ES-I3 (cell line): ENCODE measurements around the gene FRMD4A.

ENCODE experiments used
- H3K36me3 ChIP-seq: 2 replicates; pipeline ENCODE4 v1.6.1; 2013; ENCODE audit warnings: mild to moderate bottlenecking, low read length, control low read depth, moderate library complexity; ENCODE audit not compliant: insufficient read depth
- H3K4me1 ChIP-seq: 2 replicates; pipeline ENCODE4 v1.6.1; 2013; ENCODE audit warnings: mild to moderate bottlenecking, control low read depth, low read length; ENCODE audit not compliant: insufficient read depth
- H3K9ac ChIP-seq: 2 replicates; pipeline ENCODE4 v1.6.1; 2013; ENCODE audit warnings: low read depth, mild to moderate bottlenecking, low read length, moderate library complexity
- H3K9me3 ChIP-seq: 2 replicates; pipeline ENCODE4 v1.6.1; 2013; ENCODE audit warnings: mild to moderate bottlenecking, low read length, moderate library complexity; ENCODE audit not compliant: control insufficient read depth, insufficient read depth

Gene FRMD4A

GRCh38 chr10:13993673-13994089 lies 337.0 kb downstream of the FRMD4A start:
- no peak overlapping the region for H3K9ac ChIP-seq
- H3K9me3 ChIP-seq = peaks cover 3% of the 10 kb centered on the region; the same call in 1 of the 2 replicates
- peaks cover 19% of the 10 kb centered on the region for H3K4me1 ChIP-seq
- no peaks in the 10 kb centered on the region for H3K36me3 ChIP-seq

GRCh38 chr10:13993169-13993568 lies 337.6 kb downstream of the FRMD4A start:
- Histone ChIP-seq H3K9me3 (peaks cover 2% of the 10 kb centered on the region; the same call in 1 of the 2 replicates), H3K36me3 (no peaks in the 10 kb centered on the region), H3K4me1 (peaks cover 19% of the 10 kb centered on the region), H3K9ac (no peak overlapping the region)

GRCh38 chr10:13991353-13991752 lies 339.4 kb downstream of the FRMD4A start:
- Histone ChIP-seq H3K36me3 (no peaks in the 10 kb centered on the region), H3K4me1 (peaks cover 33% of the 10 kb centered on the region), H3K9ac (no peak overlapping the region), H3K9me3 (no peaks in the 10 kb centered on the region)

- H3K4me1 ChIP-seq = peaks cover 33% of the 10 kb centered on the region
- no peaks in the 10 kb centered on the region for H3K36me3 ChIP-seq
- no peak overlapping the region for H3K9ac ChIP-seq
- H3K9me3 ChIP-seq = no peaks in the 10 kb centered on the region
These were observed 339.8 kb downstream of the FRMD4A start for GRCh38 chr10:13990946-13991345.

GRCh38 chr10:13990392-13990805 lies 340.3 kb downstream of the FRMD4A start:
- peaks cover 36% of the 10 kb centered on the region for H3K4me1 ChIP-seq
- H3K36me3 ChIP-seq = no peaks in the 10 kb centered on the region
- no peaks in the 10 kb centered on the region for H3K9me3 ChIP-seq
- no peak overlapping the region for H3K9ac ChIP-seq

- Histone ChIP-seq H3K4me1 (peaks cover 39% of the 10 kb centered on the region), H3K9ac (no peak overlapping the region), H3K9me3 (no peaks in the 10 kb centered on the region), H3K36me3 (no peaks in the 10 kb centered on the region)
These were observed 341.1 kb downstream of the FRMD4A start for GRCh38 chr10:13989616-13990015.

- Histone ChIP-seq H3K36me3 (no peaks in the 10 kb centered on the region), H3K9ac (no peak overlapping the region), H3K4me1 (peaks cover 35% of the 10 kb centered on the region), H3K9me3 (no peaks in the 10 kb centered on the region)
These were observed 343.3 kb downstream of the FRMD4A start for GRCh38 chr10:13987446-13987845.

GRCh38 chr10:13984647-13985155 lies 346.0 kb downstream of the FRMD4A start:
- H3K9me3 ChIP-seq = no peaks in the 10 kb centered on the region
- H3K4me1 ChIP-seq = peaks cover 20% of the 10 kb centered on the region; the same call in 1 of the 2 replicates
- no peaks in the 10 kb centered on the region for H3K36me3 ChIP-seq
- H3K9ac ChIP-seq = no peak overlapping the region

- Histone ChIP-seq H3K9me3 (no peaks in the 10 kb centered on the region), H3K9ac (no peak overlapping the region), H3K36me3 (no peaks in the 10 kb centered on the region), H3K4me1 (peaks cover 19% of the 10 kb centered on the region; the same call in 1 of the 2 replicates)
These were observed 347.7 kb downstream of the FRMD4A start for GRCh38 chr10:13983035-13983434.

GRCh38 chr10:13978533-13979115 lies 352.1 kb downstream of the FRMD4A start:
- H3K4me1 ChIP-seq = peaks cover 5% of the 10 kb centered on the region
- H3K9ac ChIP-seq = no peak overlapping the region
- 0 out of 2 replicates have a peak, but pooled peaks cover 2% of the 10 kb centered on the region for H3K9me3 ChIP-seq
- no peaks in the 10 kb centered on the region for H3K36me3 ChIP-seq

- Histone ChIP-seq H3K4me1 (peaks cover 11% of the 10 kb centered on the region), H3K9ac (no peak overlapping the region), H3K36me3 (no peaks in the 10 kb centered on the region), H3K9me3 (0 out of 2 replicates have a peak, but pooled peaks cover 2% of the 10 kb centered on the region)
These were observed 352.7 kb downstream of the FRMD4A start for GRCh38 chr10:13977861-13978532.

- H3K9me3 ChIP-seq = 0 out of 2 replicates have a peak, but pooled peaks cover 2% of the 10 kb centered on the region
- no peaks in the 10 kb centered on the region for H3K36me3 ChIP-seq
- peaks cover 34% of the 10 kb centered on the region for H3K4me1 ChIP-seq
- H3K9ac ChIP-seq = no peak overlapping the region
These were observed 357.0 kb downstream of the FRMD4A start for GRCh38 chr10:13973742-13974141.

- no peak overlapping the region for H3K9ac ChIP-seq
These were observed 358.1 kb downstream of the FRMD4A start for GRCh38 chr10:13972609-13973008.

GRCh38 chr10:13971601-13972475 lies 358.9 kb downstream of the FRMD4A start:
- Histone ChIP-seq H3K9me3 (no peaks in the 10 kb centered on the region), H3K36me3 (no peaks in the 10 kb centered on the region), H3K9ac (no peak overlapping the region), H3K4me1 (peaks cover 31% of the 10 kb centered on the region)

More at GRCh38 chr10:13972609-13973008, 358.1 kb downstream of the FRMD4A start:
- peaks cover 34% of the 10 kb centered on the region for H3K4me1 ChIP-seq
- H3K36me3 ChIP-seq = no peaks in the 10 kb centered on the region
- H3K9me3 ChIP-seq = no peaks in the 10 kb centered on the region
